Gastroesophageal sphincter (tissue), 3 donors: Measurements from ENCODE around the gene IL2RG.

ENCODE experiments used
- EP300 ChIP-seq: sonication (generic); formaldehyde crosslinking; IDR thresholded peaks from one replicate; pipeline ENCODE4 v1.6.1; 2017; ENCODE audit warnings: antibody characterized with exemption, mild to moderate bottlenecking
- POLR2A ChIP-seq, 2 donors: fragments of 450-650 bp; IDR thresholded peaks; one replicate each; pipeline ENCODE4 v1.6.1; 2017; ENCODE audit warnings: antibody characterized with exemption in 2 of 2, mild to moderate bottlenecking in 2 of 2, moderate library complexity in 1 of 2
- POLR2AphosphoS5 ChIP-seq: sonication (generic); formaldehyde crosslinking; IDR thresholded peaks from one replicate; pipeline ENCODE4 v1.6.1; 2017; ENCODE audit warnings: antibody characterized with exemption
- TF ChIP-seq, protein P1 (sequence below), 4 experiments: fragments of 200-600 bp in 2 of 4; fragments of 450-650 bp in 2 of 4; sonication (generic) in 1 of 4; IDR thresholded peaks; one replicate each; pipeline ENCODE4 v1.5.1; 2017 to 2019; ENCODE audit warnings: antibody characterized with exemption in 4 of 4, mild to moderate bottlenecking in 2 of 4, moderate library complexity in 2 of 4

DNA sequence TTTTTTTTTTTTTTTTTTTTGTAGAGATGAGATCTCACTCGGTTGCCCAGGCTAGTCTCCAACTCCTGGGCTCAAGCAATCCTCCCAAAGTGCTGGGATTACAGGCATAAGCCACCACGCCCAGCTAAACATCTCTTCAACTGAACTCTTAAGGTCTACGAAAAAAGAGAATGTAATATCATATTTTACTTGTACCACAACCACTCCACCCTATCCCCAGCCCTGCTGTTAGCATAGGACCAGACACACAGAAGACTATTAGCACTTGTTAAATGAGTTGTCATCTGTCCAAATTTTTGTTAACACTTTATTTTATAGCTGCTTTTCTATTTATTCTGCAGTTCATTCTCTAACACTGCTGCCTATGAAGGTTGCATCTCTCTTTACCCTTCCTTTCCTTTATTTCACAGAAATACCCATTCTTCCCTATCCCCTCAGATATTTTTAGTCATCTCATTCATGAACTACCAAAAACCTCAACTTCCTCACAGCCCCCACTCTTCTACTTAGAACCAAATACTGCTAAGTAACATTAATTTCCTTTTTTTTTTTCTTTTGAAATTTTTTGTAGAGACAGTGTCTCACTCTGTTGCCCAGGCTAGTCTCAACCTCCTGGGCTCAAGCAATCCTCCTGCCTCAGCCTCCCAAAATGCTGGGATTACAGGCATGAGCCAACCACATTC is 53.4 kb downstream of the IL2RG start:
- TF ChIP-seq, protein P1, sequence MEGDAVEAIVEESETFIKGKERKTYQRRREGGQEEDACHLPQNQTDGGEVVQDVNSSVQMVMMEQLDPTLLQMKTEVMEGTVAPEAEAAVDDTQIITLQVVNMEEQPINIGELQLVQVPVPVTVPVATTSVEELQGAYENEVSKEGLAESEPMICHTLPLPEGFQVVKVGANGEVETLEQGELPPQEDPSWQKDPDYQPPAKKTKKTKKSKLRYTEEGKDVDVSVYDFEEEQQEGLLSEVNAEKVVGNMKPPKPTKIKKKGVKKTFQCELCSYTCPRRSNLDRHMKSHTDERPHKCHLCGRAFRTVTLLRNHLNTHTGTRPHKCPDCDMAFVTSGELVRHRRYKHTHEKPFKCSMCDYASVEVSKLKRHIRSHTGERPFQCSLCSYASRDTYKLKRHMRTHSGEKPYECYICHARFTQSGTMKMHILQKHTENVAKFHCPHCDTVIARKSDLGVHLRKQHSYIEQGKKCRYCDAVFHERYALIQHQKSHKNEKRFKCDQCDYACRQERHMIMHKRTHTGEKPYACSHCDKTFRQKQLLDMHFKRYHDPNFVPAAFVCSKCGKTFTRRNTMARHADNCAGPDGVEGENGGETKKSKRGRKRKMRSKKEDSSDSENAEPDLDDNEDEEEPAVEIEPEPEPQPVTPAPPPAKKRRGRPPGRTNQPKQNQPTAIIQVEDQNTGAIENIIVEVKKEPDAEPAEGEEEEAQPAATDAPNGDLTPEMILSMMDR (IDR thresholded peaks at IDR 0.05) = no peak
- TF ChIP-seq POLR2A (IDR thresholded peaks at IDR 0.05) (no peak), POLR2AphosphoS5 (no peak), EP300 (no peak)
